Fibroblast of lung (primary cell): ENCODE results near the gene AMPD2.

Source experiments
- CTCF ChIP-seq, 2 donors: IDR thresholded peaks in 1 of 2; conservative IDR thresholded peaks in 1 of 2; 1 replicate in 1 of 2; 2 replicates in 1 of 2; pipeline ENCODE4 v1.5.1; 2011 to 2012; ENCODE audit warnings: low read length in 2 of 2, control low read depth in 1 of 2, inconsistent platforms in 1 of 2, low read depth in 1 of 2, mild to moderate bottlenecking in 1 of 2
- EZH2 ChIP-seq: IDR thresholded peaks from 2 replicates; pipeline ENCODE4 v1.5.1; 2012; ENCODE audit warnings: low read length, control low read depth, mild to moderate bottlenecking; ENCODE audit errors: missing control alignments

DNA sequence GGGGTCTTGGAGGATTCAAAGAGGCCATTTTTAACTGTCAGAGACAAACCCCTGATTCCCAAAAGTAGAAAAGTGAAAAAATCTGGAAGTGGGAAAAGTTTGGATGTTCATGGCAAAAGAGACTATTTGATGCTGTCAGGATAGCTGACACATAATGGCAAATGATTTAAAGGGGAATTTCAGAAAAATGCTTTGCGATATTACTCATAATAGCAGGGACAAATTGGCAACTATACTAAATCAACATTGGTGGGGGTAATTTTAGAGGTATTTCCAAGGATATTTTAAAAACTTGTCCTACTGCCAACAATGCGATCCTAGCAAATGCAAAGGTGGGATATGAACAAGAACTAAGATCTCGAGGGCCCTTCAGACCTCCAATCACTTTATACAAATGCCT, 31.0 kb downstream of the AMPD2 start:
- TF ChIP-seq CTCF (conservative IDR thresholded peaks at IDR 0.05 in 1 of 2, IDR thresholded peaks at IDR 0.05 in 1 of 2; ENCODE audit: low read depth in 1 of 2, low read length in 2 of 2) (no peak), EZH2 (no peak)
